MM.1S (cell line): ENCODE data around the gene BCL6.

ENCODE experiments used
- CTCF ChIP-seq: fragments of 300-600 bp; sonication (generic); IDR thresholded peaks from 2 replicates; pipeline ENCODE4 v1.5.1; 2016; ENCODE audit warnings: antibody characterized with exemption, low read length, mixed read lengths
- EZH2 ChIP-seq: fragments of 300-600 bp; sonication (generic); optimal IDR thresholded peaks from 2 replicates; pipeline ENCODE3; 2017; ENCODE audit warnings: low read depth, mild to moderate bottlenecking, antibody characterized with exemption, low read length, mixed read lengths
- EZH2phosphoT487 ChIP-seq: fragments of 300-600 bp; sonication (generic); IDR thresholded peaks from 2 replicates; pipeline ENCODE4 v1.6.1; 2018; ENCODE audit warnings: antibody characterized with exemption, low read length

GRCh38 chr3:187737006-187737367 is 8.3 kb downstream of the BCL6 start:
- no peak for TF ChIP-seq EZH2
- no peak for TF ChIP-seq CTCF
- TF ChIP-seq EZH2phosphoT487 = no peak
